A673 (cell line): Measurements from ENCODE around the gene PPP1R13B.

Source experiments
- EZH2 ChIP-seq: fragments of 200-600 bp; sonication (generic); IDR thresholded peaks from 2 replicates; pipeline ENCODE4 v1.6.1; 2017; ENCODE audit warnings: borderline replicate concordance, low read depth, mild to moderate bottlenecking, mixed read lengths, antibody characterized with exemption, low read length; ENCODE audit not compliant: poor library complexity, severe bottlenecking
- TF ChIP-seq, protein P1 (sequence below): fragments of 300-800, 200-600 bp; sonication (generic); conservative IDR thresholded peaks from 2 replicates; pipeline ENCODE4 v1.5.1; 2017; ENCODE audit warnings: low read depth, mild to moderate bottlenecking, antibody characterized with exemption, low read length, moderate library complexity, mixed read lengths

DNA sequence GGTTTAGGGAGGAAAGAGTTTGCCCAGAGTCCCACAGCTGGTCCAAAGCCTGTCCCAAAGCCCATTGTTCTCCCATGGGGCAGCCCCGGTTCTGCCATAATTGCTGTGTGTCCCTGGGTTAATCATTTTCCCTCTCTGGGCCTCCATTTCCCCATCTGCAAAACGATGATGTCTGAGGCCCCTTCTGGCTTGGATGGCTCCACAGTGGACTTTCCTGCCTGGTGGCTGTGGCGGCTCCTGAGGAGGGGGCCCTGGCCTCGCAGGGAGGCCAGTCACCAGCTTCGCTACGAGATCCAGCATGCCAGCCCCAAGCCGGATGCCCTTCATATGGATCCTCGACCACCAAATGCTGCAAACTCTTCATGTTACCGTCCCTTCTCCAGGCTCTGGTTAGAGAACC, 37.5 kb upstream of the PPP1R13B start:
- TF ChIP-seq EZH2: no peak
- TF ChIP-seq, protein P1, sequence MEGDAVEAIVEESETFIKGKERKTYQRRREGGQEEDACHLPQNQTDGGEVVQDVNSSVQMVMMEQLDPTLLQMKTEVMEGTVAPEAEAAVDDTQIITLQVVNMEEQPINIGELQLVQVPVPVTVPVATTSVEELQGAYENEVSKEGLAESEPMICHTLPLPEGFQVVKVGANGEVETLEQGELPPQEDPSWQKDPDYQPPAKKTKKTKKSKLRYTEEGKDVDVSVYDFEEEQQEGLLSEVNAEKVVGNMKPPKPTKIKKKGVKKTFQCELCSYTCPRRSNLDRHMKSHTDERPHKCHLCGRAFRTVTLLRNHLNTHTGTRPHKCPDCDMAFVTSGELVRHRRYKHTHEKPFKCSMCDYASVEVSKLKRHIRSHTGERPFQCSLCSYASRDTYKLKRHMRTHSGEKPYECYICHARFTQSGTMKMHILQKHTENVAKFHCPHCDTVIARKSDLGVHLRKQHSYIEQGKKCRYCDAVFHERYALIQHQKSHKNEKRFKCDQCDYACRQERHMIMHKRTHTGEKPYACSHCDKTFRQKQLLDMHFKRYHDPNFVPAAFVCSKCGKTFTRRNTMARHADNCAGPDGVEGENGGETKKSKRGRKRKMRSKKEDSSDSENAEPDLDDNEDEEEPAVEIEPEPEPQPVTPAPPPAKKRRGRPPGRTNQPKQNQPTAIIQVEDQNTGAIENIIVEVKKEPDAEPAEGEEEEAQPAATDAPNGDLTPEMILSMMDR: no peak
